Measurements from ENCODE around the gene CBY3. TPM values are rescaled to one million over a fixed set of nuclear protein-coding genes. Genes with fewer than 3 reads are reported as not detected.
"Not testable (repeated sequence)": the region's sequence is repeated elsewhere in the genome, so short reads cannot be mapped to it uniquely, and the experiment has no call there.

The CBY3 gene
- total RNA-seq, 4 donors from 2014 or later, result not detected

- in situ Hi-C loops (cut with MboI; ENCODE audit: low sequenced_read_pairs in 4 of 4), result no loop called here
- Histone ChIP-seq H3K9me3 (no peaks in the 10 kb centered on the region), H3K36me3 (no peaks in the 10 kb centered on the region), H3K27me3 (no peaks in the 10 kb centered on the region), H3K27ac (peak overlapping the region; percentile 93 to 99 (median 95)), H3K4me3 (peak overlapping the region in 1 of 4 donors; percentile 72), H3K4me1 (peaks cover 21% of the 10 kb centered on the region in 2 donors)
- ATAC-seq (no peak), DNase-seq (no peak)
- TF ChIP-seq POLR2A (IDR thresholded peaks at IDR 0.05) (no peak), CTCF (IDR thresholded peaks at IDR 0.05 in 4 of 5, conservative IDR thresholded peaks at IDR 0.05 in 1 of 5) (no peak)
- intact Hi-C loops (cut with DNase I; ENCODE audit: low total_unique reads), result no loop called here
Observed at GRCh38 chr5:179697108-179697507, 16.3 kb upstream of the CBY3 start.

GRCh38 chr5:179696603-179697002 is 15.8 kb upstream of the CBY3 start:
- Histone ChIP-seq H3K9me3 (no peaks in the 10 kb centered on the region), H3K36me3 (no peaks in the 10 kb centered on the region), H3K27me3 (no peaks in the 10 kb centered on the region), H3K27ac (peak overlapping the region; percentile 93 to 99 (median 95)), H3K4me3 (no peak overlapping the region), H3K4me1 (peaks cover 21% of the 10 kb centered on the region in 2 donors)
- TF ChIP-seq CTCF (IDR thresholded peaks at IDR 0.05 in 4 of 5, conservative IDR thresholded peaks at IDR 0.05 in 1 of 5) (no peak), POLR2A (IDR thresholded peaks at IDR 0.05) (no peak)
- intact Hi-C loops (cut with DNase I; ENCODE audit: low total_unique reads), result no loop called here
- in situ Hi-C loops (cut with MboI; ENCODE audit: low sequenced_read_pairs in 4 of 4), result no loop called here
- no peak for DNase-seq
- ATAC-seq, result no peak

- DNase-seq (no peak), ATAC-seq (no peak)
- H3K27ac ChIP-seq, result no peak overlapping the region
- intact Hi-C loops (cut with DNase I; ENCODE audit: low total_unique reads), result no loop called here
- H3K4me1 ChIP-seq, result peaks cover 13 to 16% of the 10 kb centered on the region in 2 donors
- no peaks in the 10 kb centered on the region for H3K36me3 ChIP-seq
- in situ Hi-C loops (cut with MboI; ENCODE audit: low sequenced_read_pairs in 4 of 4), result no loop called here
- TF ChIP-seq POLR2A (IDR thresholded peaks at IDR 0.05) (no peak), CTCF (IDR thresholded peaks at IDR 0.05 in 4 of 5, conservative IDR thresholded peaks at IDR 0.05 in 1 of 5) (no peak)
- H3K9me3 ChIP-seq, result no peaks in the 10 kb centered on the region
- no peaks in the 10 kb centered on the region for H3K27me3 ChIP-seq
- no peak overlapping the region for H3K4me3 ChIP-seq
Observed at GRCh38 chr5:179694561-179694960, 13.7 kb upstream of the CBY3 start.

- H3K9me3 ChIP-seq; in situ Hi-C loops (cut with MboI; ENCODE audit: low sequenced_read_pairs in 4 of 4); H3K27ac ChIP-seq; DNase-seq; intact Hi-C loops (cut with DNase I; ENCODE audit: low total_unique reads); H3K4me3 ChIP-seq; H3K4me1 ChIP-seq; H3K27me3 ChIP-seq; ATAC-seq; H3K36me3 ChIP-seq: not testable (repeated sequence)
Observed at GRCh38 chr5:179689212-179689611, 8.4 kb upstream of the CBY3 start.

GRCh38 chr5:179680014-179680779 is 637 bp downstream of the CBY3 start:
- TF ChIP-seq POLR2A (IDR thresholded peaks at IDR 0.05) (no peak), CTCF (IDR thresholded peaks at IDR 0.05 in 4 of 5, conservative IDR thresholded peaks at IDR 0.05 in 1 of 5) (no peak)
- Histone ChIP-seq H3K27ac (no peak overlapping the region), H3K4me3 (no peak overlapping the region), H3K36me3 (no peaks in the 10 kb centered on the region), H3K4me1 (peaks cover 9 to 12% of the 10 kb centered on the region in 2 donors), H3K27me3 (no peaks in the 10 kb centered on the region), H3K9me3 (no peaks in the 10 kb centered on the region)
- ATAC-seq (no peak), DNase-seq (no peak)
- in situ Hi-C loops (cut with MboI; ENCODE audit: low sequenced_read_pairs in 4 of 4) (no loop called here), intact Hi-C loops (cut with DNase I; ENCODE audit: low total_unique reads) (no loop called here)
